ENCODE data around the gene TCF4. TPM values are rescaled to one million over a fixed set of nuclear protein-coding genes. Genes with fewer than 3 reads are reported as not detected.

Gene TCF4
- total and polyA plus RNA-seq, 4 donors: 4.3 to 15.3 (median 11.5) TPM

GRCh38 chr18:55488473-55488872, 99.5 kb downstream of the TCF4 start (continued):
- TF ChIP-seq MAX (IDR thresholded peaks at IDR 0.05): no peak
- TF ChIP-seq ATF3 (IDR thresholded peaks at IDR 0.05): no peak
- TF ChIP-seq GABPA (IDR thresholded peaks at IDR 0.05 in 1 of 2, conservative IDR thresholded peaks at IDR 0.05 in 1 of 2): no peak
- no peak for TF ChIP-seq FOXA1 (IDR thresholded peaks at IDR 0.05)
- no peak for TF ChIP-seq RAD21 (IDR thresholded peaks at IDR 0.05)

GRCh38 chr18:55487997-55488396, 100.0 kb downstream of the TCF4 start:
- H3K9ac ChIP-seq (ENCODE audit: low read depth in 1 of 2, low read length in 2 of 2): no peak overlapping the region
- no peak for TF ChIP-seq GABPA (IDR thresholded peaks at IDR 0.05 in 1 of 2, conservative IDR thresholded peaks at IDR 0.05 in 1 of 2)
- TF ChIP-seq NR2F2 (IDR thresholded peaks at IDR 0.05): no peak
- no peak for TF ChIP-seq JUND (IDR thresholded peaks at IDR 0.05)
- TF ChIP-seq ATF3 (IDR thresholded peaks at IDR 0.05): no peak
- TF ChIP-seq HNF4G (IDR thresholded peaks at IDR 0.05): no peak
- no peak for TF ChIP-seq RAD21 (IDR thresholded peaks at IDR 0.05)
- no peak for TF ChIP-seq MAX (IDR thresholded peaks at IDR 0.05)
- TF ChIP-seq CTCF (IDR thresholded peaks at IDR 0.05; ENCODE audit: low read depth, low read length, missing input control): no peak
- TF ChIP-seq SP1 (IDR thresholded peaks at IDR 0.05): no peak
- TF ChIP-seq FOXA2 (IDR thresholded peaks at IDR 0.05): no peak
- TF ChIP-seq REST (IDR thresholded peaks at IDR 0.05): no peak
- H3K27me3 ChIP-seq (ENCODE audit: control insufficient read depth in 4 of 4, insufficient read depth in 4 of 4, low read length in 3 of 4): no peaks in the 10 kb centered on the region
- DNase-seq (ENCODE audit: low spot score): no peak
- no peaks in the 10 kb centered on the region for H3K4me1 ChIP-seq (ENCODE audit: control insufficient read depth in 4 of 4, insufficient read depth in 4 of 4, low read length in 3 of 4)
- no peak overlapping the region for H3K27ac ChIP-seq (ENCODE audit: low read depth in 1 of 2, low read length in 2 of 2)
- H3K36me3 ChIP-seq (ENCODE audit: control insufficient read depth in 4 of 4, insufficient read depth in 3 of 4, low read depth in 1 of 4, low read length in 3 of 4): no peaks in the 10 kb centered on the region
- WGBS: 76% methylated on average over 4 of the region's 4 CpGs
- no peak overlapping the region for H3K4me3 ChIP-seq (ENCODE audit: low read depth in 1 of 3, low read length in 3 of 3)
- H3K9me3 ChIP-seq (ENCODE audit: control insufficient read depth in 4 of 4, low read length in 3 of 4): no peaks in the 10 kb centered on the region

GRCh38 chr18:55486936-55487335, 101.1 kb downstream of the TCF4 start:
- H3K4me1 ChIP-seq (ENCODE audit: control insufficient read depth in 4 of 4, insufficient read depth in 4 of 4, low read length in 3 of 4): no peaks in the 10 kb centered on the region
- 95% methylated on average over 3 of the region's 3 CpGs for WGBS
- no peak for TF ChIP-seq TAF1 (conservative IDR thresholded peaks at IDR 0.05)
- TF ChIP-seq HNF4A (conservative IDR thresholded peaks at IDR 0.05): no peak
- TF ChIP-seq CTCF (IDR thresholded peaks at IDR 0.05; ENCODE audit: low read depth, low read length, missing input control): no peak
- no peak for TF ChIP-seq FOXA1 (IDR thresholded peaks at IDR 0.05)
- TF ChIP-seq EGR1 (IDR thresholded peaks at IDR 0.05; ENCODE audit: low read depth in 2 of 2): no peak
- no peak for TF ChIP-seq REST (IDR thresholded peaks at IDR 0.05)
- TF ChIP-seq SP1 (IDR thresholded peaks at IDR 0.05): no peak
- TF ChIP-seq RAD21 (IDR thresholded peaks at IDR 0.05): no peak
- TF ChIP-seq MAX (IDR thresholded peaks at IDR 0.05): no peak
- no peaks in the 10 kb centered on the region for H3K36me3 ChIP-seq (ENCODE audit: control insufficient read depth in 4 of 4, insufficient read depth in 3 of 4, low read depth in 1 of 4, low read length in 3 of 4)
- H3K27ac ChIP-seq (ENCODE audit: low read depth in 1 of 2, low read length in 2 of 2): no peak overlapping the region
- H3K27me3 ChIP-seq (ENCODE audit: control insufficient read depth in 4 of 4, insufficient read depth in 4 of 4, low read length in 3 of 4): no peaks in the 10 kb centered on the region
- H3K9me3 ChIP-seq (ENCODE audit: control insufficient read depth in 4 of 4, low read length in 3 of 4): no peaks in the 10 kb centered on the region
- H3K4me3 ChIP-seq (ENCODE audit: low read depth in 1 of 3, low read length in 3 of 3): no peak overlapping the region
- H3K9ac ChIP-seq (ENCODE audit: low read depth in 1 of 2, low read length in 2 of 2): no peak overlapping the region
- DNase-seq (ENCODE audit: low spot score): no peak
